DMS79 (cell line): Measurements from ENCODE around the gene KCNH5.
"Not testable (repeated sequence)": the region's sequence is repeated elsewhere in the genome, so short reads cannot be mapped to it uniquely, and the experiment has no call there.

Experiments used
- DNase-seq: peaks from one replicate; lab custom pipeline; 2025; lab: John Stamatoyannopoulos, UW

Gene KCNH5

GRCh38 chr14:62882967-62883366 is 162.3 kb downstream of the KCNH5 start:
- no peak for DNase-seq

- no peak for DNase-seq
Measured at GRCh38 chr14:62866376-62866775, 178.9 kb downstream of the KCNH5 start.

GRCh38 chr14:62864588-62864987 is 180.7 kb downstream of the KCNH5 start:
- no peak for DNase-seq

GRCh38 chr14:62858011-62858410 is 187.2 kb downstream of the KCNH5 start:
- not testable (repeated sequence) for DNase-seq

DNA sequence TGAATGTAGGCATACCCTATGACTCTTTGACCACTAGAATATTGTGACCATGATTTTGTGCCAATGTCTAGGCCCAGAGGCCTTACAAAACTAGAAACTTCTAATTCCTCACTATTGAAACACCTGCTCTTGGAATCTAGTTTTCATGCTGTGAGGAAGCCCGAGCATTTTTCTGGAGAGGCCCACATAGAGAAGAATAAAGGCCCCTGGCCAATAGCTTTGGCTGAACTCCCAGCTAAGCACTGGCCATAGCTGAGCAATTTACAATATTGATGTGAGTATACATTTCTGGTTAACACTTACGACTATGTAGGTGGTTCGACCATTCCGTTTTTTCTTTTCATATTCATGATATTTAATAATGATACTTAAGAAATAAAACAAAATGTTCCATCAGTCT is 190.3 kb downstream of the KCNH5 start:
- DNase-seq = no peak

- no peak for DNase-seq
Measured at GRCh38 chr14:62847168-62847567, 198.1 kb downstream of the KCNH5 start.

GRCh38 chr14:62844546-62844945 is 200.7 kb downstream of the KCNH5 start:
- DNase-seq = no peak

DNA sequence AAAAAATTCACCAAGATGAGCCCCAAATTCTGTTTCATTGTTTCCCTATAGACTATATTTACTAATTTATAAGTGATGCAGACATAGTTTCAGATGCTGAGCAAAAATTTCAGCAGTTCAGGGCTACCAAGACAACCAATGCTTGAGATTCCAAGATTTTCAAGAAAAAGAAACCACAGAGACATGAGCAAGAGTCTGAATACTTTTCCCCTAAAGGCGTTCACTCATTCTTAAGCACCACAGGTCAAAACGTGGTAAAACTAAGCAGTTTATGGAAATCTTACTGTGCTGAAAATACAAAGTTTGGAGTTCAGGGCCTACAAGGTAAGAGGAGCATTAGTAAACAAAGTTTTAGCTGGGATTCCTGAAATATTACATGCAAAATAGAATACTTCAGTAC is 221.2 kb downstream of the KCNH5 start:
- DNase-seq = no peak

DNA sequence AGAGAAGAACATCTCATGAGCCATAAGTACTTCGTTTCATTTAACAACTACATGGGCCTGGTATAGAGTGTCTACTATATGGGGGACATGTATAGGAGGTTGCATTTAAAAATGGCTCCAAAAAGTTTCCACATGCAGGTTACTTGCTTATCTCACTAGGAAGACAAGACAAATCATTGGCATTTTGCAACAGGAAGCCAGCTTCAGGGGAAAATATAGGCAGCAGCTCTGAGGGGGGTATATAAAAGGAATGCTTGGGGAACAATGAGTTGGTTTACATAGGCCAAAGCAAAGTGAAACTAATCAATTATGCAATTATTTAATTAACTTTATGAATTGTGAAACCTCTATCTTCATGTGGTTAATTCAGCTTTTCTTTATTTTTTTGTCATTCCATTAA is 225.3 kb downstream of the KCNH5 start:
- DNase-seq = no peak

- no peak for DNase-seq
Measured at GRCh38 chr14:62807636-62808035, 237.6 kb downstream of the KCNH5 start.

DNA sequence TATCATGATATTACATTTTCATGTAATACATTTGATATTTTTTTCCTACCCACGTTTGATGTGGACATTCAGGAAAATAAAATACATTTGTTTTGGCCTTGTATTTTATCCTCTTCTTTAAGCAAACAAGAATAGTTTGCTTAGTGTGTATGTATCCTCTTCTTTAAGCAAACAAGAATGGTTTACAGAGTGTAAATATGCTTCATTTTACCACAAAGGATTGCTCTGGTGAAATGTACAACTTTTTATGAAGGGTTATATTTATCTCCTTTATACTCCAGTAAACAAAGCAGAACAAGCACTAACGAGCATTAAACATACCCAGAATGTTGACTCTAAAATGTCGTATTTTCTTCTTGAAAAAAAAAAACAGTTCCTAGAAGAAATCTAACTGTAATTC is 244.7 kb downstream of the KCNH5 start:
- DNase-seq = no peak

GRCh38 chr14:62796431-62796830 is 248.8 kb downstream of the KCNH5 start:
- no peak for DNase-seq

GRCh38 chr14:62792578-62792977 is 252.7 kb downstream of the KCNH5 start:
- no peak for DNase-seq

GRCh38 chr14:62781328-62781727 is 263.9 kb downstream of the KCNH5 start:
- not testable (repeated sequence) for DNase-seq

DNA sequence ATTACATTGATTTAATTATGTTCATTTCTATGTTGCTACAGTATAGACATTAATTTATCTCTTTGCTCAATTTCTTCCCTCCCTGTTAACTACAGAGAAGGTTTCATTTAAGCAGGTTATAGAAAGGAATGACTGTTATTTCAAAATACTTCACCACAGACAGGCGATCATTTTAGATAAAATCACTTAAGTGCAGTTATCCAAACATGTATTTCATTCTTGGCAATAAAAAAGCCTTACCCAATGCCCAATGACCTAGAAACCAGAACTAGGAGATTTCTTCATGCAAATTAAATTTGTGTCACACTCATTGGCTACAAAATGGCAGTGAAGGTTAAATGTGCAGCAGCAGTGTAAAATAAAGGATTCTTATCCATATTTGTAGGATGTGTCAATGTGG is 266.4 kb downstream of the KCNH5 start:
- no peak for DNase-seq

DNA sequence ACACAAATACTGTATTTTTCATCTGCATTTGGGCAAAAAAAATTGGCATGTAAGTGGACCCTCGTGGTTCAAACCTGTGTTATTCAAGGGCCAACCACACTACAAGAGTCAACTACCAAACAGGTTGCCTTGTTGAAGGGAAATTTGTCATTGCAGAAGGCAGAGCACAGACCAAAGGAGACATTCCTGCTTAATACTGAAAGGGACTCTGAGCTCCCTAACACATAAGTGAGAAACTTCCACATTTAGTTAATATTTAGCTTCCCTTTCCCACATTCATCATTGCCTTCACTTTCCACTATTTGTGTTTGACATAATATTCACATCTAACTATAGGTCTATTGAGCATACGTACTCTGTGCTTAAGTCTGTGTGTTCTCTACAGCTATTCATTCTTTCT is 266.9 kb downstream of the KCNH5 start:
- DNase-seq = no peak

DNA sequence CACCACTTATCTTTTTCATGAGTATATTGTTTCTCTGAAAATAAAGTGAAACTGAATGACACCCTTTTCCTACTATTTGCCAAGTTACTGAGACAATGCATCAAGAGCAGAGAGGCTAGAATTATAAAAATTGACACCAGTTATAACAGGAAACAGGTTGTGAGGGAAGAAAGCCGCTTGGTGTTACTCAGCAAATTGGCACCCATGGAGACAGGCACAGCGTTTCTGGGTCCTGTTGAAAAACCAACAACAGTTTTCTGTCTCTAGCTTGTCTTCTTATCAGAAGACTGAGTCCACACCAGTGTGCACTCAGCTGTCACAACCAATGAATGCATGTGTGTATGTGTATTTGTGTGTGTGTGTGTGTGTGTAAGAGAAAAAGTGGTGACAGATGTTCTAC is 267.7 kb downstream of the KCNH5 start:
- no peak for DNase-seq

GRCh38 chr14:62776300-62776699 is 269.0 kb downstream of the KCNH5 start:
- no peak for DNase-seq

DNA sequence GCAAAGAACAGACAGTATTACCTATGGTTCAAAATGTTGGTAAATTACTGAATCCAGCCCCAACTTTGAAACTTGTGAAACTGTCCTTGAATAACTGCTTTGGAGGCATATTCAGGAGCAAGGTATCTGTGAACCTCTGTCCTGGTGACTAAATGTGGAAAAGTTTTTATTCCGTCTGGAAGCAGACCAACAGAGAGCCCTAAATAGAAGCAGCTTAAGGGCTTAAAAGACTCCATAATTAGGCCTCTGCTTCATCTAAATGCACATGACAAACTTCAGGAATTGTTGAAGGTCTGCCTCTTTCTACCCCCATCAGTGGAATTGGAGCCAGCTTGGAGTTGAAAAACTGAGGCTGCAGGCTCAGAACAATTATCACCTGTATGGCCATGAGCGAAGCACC is 276.5 kb downstream of the KCNH5 start:
- DNase-seq = no peak

DNA sequence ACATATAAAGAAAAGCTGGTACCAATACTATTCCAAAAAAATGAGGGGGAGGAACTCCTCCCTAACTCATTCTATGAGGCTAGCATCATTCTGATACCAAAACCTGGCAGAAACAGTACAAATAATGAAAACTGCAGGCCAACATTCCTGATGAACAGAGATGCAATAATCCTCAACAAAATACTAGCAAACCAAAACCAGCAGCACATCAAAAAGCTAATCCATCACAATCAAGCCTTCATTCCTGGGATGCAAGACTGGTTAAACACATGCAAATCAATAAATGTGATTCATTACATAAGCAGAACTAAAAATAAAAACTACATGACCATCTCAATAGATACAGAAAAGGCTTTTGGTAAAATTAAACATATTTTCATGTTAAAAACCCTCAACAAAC is 281.3 kb downstream of the KCNH5 start:
- DNase-seq = no peak

DNA sequence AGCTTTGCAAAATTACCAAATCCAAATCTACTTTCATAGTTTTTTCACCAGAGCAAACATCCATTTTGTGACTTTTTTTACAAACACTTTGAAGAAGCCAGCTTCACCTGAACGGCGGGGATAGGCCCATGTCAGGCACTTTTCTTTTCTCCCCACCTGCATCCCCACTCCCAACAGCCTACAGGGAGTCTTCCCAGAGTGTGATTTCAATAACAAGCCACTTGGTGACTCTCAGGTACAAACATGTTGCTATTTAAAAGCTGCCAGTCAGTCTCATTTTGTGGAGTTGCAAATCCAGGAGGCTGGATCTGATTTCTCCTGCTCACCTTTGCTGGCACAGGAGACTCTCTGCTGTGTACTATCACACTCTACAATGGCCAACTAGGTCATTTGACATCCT is 285.5 kb downstream of the KCNH5 start:
- no peak for DNase-seq

DNA sequence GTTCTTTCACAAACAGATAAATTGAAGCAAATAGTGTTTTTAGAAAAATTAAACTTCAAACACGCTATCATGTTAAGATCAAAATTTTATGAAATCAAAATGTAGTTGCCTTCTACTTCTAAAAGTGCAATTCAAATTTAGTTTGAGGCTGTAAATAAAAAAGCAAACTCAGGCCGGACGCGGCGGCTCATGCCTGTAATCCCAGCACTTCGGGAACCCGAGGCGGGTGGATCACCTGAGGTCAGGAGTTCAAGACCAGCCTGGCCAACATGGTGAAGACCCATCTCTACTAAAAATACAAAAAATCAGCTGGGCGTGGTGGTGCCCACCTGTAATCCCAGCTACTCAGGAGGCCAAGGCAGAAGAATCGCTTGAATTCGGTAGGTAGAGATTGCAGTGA is 298.4 kb downstream of the KCNH5 start:
- not testable (repeated sequence) for DNase-seq

GRCh38 chr14:62745496-62745895 is 299.8 kb downstream of the KCNH5 start:
- no peak for DNase-seq

GRCh38 chr14:62743560-62743959 is 301.7 kb downstream of the KCNH5 start:
- DNase-seq = no peak

GRCh38 chr14:62743118-62743517 is 302.1 kb downstream of the KCNH5 start:
- no peak for DNase-seq
